Activated B cell treated with CpG ODN at 0.5 μM for 24 hours (primary cell): Measurements from ENCODE around the gene FCHSD2. TPM values are rescaled to one million over a fixed set of nuclear protein-coding genes. Genes with fewer than 3 reads are reported as not detected.
"Not testable (repeated sequence)": the region's sequence is repeated elsewhere in the genome, so short reads cannot be mapped to it uniquely, and the experiment has no call there.

Source experiments
- ATAC-seq: fragments of 200-7000 bp; cut with Tn5 transposase; one replicate; pipeline ENCODE4 v1.10.0; 2021; ENCODE audit warnings: low read depth, mild to moderate bottlenecking, moderate library complexity
- CTCF ChIA-PET: fragments of 350-600 bp; sonication (Branson Sonifier 250); formaldehyde crosslinking; loops from one replicate; lab custom pipeline; 2021; ENCODE audit warnings: antibody characterized with exemption; lab: Charles Lee
- POLR2A ChIA-PET: fragments of 350-600 bp; sonication (Branson Sonifier 250); formaldehyde crosslinking; loops from one replicate; lab custom pipeline; 2021; ENCODE audit warnings: antibody characterized with exemption; lab: Charles Lee
- DNase-seq: peaks from one replicate; pipeline ENCODE4 v3.0.0; 2022
- H3K27ac Mint-ChIP-seq: one replicate; pipeline ENCODE4 v1.8.0; 2020; ENCODE audit warnings: mixed read lengths
- H3K27me3 Mint-ChIP-seq: one replicate; pipeline ENCODE4 v1.8.0; 2021; ENCODE audit warnings: mixed read lengths
- H3K36me3 Mint-ChIP-seq: one replicate; pipeline ENCODE4 v1.8.0; 2021; ENCODE audit warnings: low read depth, mixed read lengths
- H3K4me1 Mint-ChIP-seq: one replicate; pipeline ENCODE4 v1.8.0; 2021; ENCODE audit warnings: mixed read lengths
- H3K4me3 Mint-ChIP-seq: one replicate; pipeline ENCODE4 v1.8.0; 2020; ENCODE audit warnings: mild to moderate bottlenecking, mixed read lengths
- H3K9me3 Mint-ChIP-seq: one replicate; pipeline ENCODE4 v1.8.0; 2020; ENCODE audit warnings: mixed read lengths
- intact Hi-C: fragments of 100-400 bp; cut with micrococcal nuclease; formaldehyde crosslinking; loops from one replicate; pipeline ENCODE4 v1.15.1; 2024
- total RNA-seq: library from RNA; stranded (reverse); gene quantifications from 2 replicates; pipeline ENCODE4 v1.2.3, GENCODE V29; 2022
- TF ChIP-seq, protein P1 (sequence below): fragments of 200-600 bp; IDR thresholded peaks from one replicate; pipeline ENCODE4 v1.8.0; 2022; ENCODE audit warnings: antibody characterized with exemption, mild to moderate bottlenecking

FCHSD2 gene
- total RNA-seq, 1 donor from 2014 or later, result 207 TPM

DNA sequence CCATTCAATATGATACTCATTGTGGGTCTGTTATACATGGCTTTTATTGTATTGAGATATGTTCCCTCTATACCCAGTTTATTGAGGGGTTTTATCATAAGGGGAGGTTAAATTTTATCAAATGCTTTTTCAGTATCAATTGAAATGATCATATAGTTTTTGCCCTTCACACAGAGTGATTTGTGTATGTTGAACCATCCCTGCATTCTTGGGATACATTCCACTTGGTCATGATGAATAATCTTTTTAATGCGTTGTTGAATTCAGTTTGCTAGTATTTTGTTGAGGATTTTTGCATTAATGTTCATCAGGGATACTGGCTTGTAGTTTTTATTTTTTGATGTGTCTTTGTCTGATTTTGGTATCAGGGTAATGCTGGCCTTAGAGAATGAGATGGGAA is 229.9 kb downstream of the FCHSD2 start:
- H3K27ac Mint-ChIP-seq, result no peak overlapping the region
- H3K4me3 Mint-ChIP-seq, result no peak overlapping the region
- H3K36me3 Mint-ChIP-seq, result peaks cover 83% of the 10 kb centered on the region
- DNase-seq (no peak), ATAC-seq (no peak)
- intact Hi-C loops, result no loop called here
- CTCF ChIA-PET, result no interaction called here
- H3K27me3 Mint-ChIP-seq, result no peaks in the 10 kb centered on the region
- H3K9me3 Mint-ChIP-seq, result peaks cover 17% of the 10 kb centered on the region
- peaks cover 6% of the 10 kb centered on the region for H3K4me1 Mint-ChIP-seq
- TF ChIP-seq, protein P1, sequence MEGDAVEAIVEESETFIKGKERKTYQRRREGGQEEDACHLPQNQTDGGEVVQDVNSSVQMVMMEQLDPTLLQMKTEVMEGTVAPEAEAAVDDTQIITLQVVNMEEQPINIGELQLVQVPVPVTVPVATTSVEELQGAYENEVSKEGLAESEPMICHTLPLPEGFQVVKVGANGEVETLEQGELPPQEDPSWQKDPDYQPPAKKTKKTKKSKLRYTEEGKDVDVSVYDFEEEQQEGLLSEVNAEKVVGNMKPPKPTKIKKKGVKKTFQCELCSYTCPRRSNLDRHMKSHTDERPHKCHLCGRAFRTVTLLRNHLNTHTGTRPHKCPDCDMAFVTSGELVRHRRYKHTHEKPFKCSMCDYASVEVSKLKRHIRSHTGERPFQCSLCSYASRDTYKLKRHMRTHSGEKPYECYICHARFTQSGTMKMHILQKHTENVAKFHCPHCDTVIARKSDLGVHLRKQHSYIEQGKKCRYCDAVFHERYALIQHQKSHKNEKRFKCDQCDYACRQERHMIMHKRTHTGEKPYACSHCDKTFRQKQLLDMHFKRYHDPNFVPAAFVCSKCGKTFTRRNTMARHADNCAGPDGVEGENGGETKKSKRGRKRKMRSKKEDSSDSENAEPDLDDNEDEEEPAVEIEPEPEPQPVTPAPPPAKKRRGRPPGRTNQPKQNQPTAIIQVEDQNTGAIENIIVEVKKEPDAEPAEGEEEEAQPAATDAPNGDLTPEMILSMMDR, result no peak
- POLR2A ChIA-PET, result no interaction called here

DNA sequence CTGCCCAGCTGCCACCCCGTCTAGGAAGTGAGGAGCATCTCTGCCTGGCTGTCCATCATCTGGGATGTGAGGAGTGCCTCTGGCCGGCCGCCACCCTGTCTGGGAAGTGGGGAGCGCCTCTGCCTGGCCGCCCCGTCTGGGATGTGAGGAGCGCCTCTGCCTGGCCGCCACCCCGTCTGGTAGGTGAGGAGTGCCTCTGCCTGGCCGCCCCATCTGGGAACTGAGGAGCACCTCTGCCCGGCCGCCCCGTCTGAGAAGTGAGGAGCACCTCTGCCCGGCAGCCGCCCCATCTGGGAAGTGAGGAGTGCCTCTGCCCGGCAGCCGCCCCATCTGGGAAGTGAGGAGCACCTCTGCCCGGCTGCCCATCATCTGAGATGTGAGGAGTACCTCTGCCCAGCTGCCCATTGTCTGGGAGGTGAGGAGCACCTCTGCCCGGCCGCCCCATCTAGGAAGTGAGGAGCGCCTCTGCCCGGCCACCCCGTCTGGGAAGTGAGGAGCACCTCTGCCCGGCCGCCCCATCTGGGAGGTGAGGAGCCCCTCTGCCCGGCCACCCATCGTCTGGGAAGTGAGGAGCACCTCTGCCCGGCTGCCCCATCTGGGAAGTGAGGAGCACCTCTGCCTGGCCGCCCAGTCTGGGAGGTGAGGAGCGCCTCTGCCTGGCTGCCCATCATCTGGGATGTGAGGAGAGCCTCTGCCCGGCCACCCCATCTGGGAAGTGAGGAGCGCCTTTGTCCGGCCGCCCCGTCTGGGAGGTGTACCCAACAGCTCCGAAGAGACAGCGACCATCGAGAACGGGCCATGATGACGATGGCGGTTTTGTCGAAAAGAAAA is 232.3 kb downstream of the FCHSD2 start:
- POLR2A ChIA-PET, H3K27ac Mint-ChIP-seq, H3K4me3 Mint-ChIP-seq, ATAC-seq, H3K27me3 Mint-ChIP-seq, CTCF ChIA-PET, H3K4me1 Mint-ChIP-seq, DNase-seq, intact Hi-C loops: not testable (repeated sequence)
- H3K36me3 Mint-ChIP-seq, result peaks cover 84% of the 10 kb centered on the region
- peaks cover 17% of the 10 kb centered on the region for H3K9me3 Mint-ChIP-seq

DNA sequence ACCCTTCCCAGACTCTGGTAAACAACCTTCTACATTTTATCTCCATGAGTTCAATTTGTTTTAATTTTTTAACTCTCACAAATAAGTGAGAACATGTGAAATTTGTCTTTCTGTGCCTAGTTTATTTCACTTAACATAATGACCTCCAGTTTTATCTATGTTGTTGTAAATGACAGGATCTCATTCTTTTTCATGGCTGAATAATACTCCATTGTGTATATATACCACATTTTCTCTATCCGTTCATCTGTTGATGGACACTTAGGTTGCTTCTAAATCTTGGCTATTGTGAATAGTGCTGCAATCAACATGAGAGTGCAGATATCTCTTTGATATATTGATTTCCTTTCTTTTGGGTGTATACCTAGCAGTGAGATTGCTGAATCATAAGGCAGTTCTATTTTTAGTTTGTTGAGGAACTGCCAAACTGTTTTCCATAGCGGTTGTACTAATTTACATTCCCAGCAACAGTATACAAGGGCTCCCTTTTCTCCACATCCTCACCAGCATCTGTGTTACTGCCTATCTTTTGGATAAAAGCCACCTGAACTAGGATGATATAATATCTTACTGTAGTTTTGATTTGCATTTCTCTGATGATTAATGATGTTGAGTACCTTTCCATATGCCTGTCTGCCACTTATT is 234.0 kb downstream of the FCHSD2 start:
- Mint-ChIP-seq H3K27ac (peak overlapping the region; percentile 24), H3K36me3 (peaks cover 84% of the 10 kb centered on the region), H3K4me3 (no peak overlapping the region), H3K27me3 (no peaks in the 10 kb centered on the region), H3K9me3 (peaks cover 13% of the 10 kb centered on the region), H3K4me1 (peaks cover 5% of the 10 kb centered on the region)
- CTCF ChIA-PET, result no interaction called here
- POLR2A ChIA-PET, result no interaction called here
- ATAC-seq, result no peak
- TF ChIP-seq, protein P1, result no peak
- DNase-seq, result no peak
- intact Hi-C loops, result no loop called here

DNA sequence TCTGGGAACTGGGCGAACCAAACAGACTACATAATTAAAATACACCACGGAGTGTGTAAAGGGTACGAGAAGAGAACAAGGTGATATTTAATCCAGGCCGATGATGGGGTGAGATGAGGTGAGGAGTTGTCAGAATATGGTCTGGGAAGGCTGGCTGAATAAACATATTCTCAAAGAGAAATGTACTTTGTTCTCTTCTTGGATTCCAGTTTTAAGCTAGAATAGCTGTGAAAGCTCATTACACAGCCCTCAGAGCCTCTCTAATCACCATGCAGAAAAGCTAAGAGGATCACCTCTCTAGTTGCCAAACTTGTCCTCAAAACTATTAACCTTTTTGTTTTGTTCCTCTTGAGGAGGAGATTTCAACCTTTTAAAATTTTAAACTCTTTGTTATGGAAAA is 238.1 kb downstream of the FCHSD2 start:
- CTCF ChIA-PET, result no interaction called here
- DNase-seq (no peak), ATAC-seq (no peak)
- POLR2A ChIA-PET, result no interaction called here
- TF ChIP-seq, protein P1, result no peak
- Mint-ChIP-seq H3K4me1 (peaks cover 10% of the 10 kb centered on the region), H3K27me3 (no peaks in the 10 kb centered on the region), H3K36me3 (peaks cover 78% of the 10 kb centered on the region), H3K4me3 (no peak overlapping the region), H3K9me3 (peaks cover 5% of the 10 kb centered on the region), H3K27ac (peak overlapping the region; percentile 31)
- intact Hi-C loops, result no loop called here

DNA sequence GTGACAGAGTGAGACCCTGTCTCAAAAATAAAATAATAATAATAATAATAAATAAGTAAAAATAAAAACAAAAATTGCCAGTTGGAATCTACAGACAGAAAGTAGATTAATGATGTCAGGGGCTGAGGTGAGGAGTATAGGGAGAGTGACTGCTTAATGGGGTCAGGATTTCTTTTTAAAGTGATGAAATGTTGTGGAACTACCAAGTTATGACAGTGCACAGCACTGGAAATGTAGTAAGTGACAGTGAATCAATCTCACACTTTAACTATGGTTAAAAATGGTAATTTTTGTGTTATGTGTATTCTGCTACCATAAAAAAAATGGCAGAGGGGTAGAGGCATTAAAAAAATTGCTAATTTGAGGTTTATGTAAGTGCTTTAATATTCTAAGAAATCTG is 240.7 kb downstream of the FCHSD2 start:
- TF ChIP-seq, protein P1, result no peak
- ChIA-PET CTCF (no interaction called here), POLR2A (no interaction called here)
- Mint-ChIP-seq H3K27ac (peak overlapping the region; percentile 41), H3K4me1 (peaks cover 8% of the 10 kb centered on the region), H3K36me3 (peaks cover 70% of the 10 kb centered on the region), H3K27me3 (no peaks in the 10 kb centered on the region), H3K4me3 (no peak overlapping the region), H3K9me3 (no peaks in the 10 kb centered on the region)
- intact Hi-C loops, result no loop called here
- DNase-seq, result no peak
- no peak for ATAC-seq
